ENCODE data around the gene KIAA0232.

Gene KIAA0232

GRCh38 chr4:6742507-6742906 is 40.0 kb upstream of the KIAA0232 start:
- H3K4me3 ChIP-seq (ENCODE audit: low read depth, low read length), result no peak overlapping the region
- DNase-seq (ENCODE audit: low read depth), result no peak
- TF ChIP-seq, protein P1, sequence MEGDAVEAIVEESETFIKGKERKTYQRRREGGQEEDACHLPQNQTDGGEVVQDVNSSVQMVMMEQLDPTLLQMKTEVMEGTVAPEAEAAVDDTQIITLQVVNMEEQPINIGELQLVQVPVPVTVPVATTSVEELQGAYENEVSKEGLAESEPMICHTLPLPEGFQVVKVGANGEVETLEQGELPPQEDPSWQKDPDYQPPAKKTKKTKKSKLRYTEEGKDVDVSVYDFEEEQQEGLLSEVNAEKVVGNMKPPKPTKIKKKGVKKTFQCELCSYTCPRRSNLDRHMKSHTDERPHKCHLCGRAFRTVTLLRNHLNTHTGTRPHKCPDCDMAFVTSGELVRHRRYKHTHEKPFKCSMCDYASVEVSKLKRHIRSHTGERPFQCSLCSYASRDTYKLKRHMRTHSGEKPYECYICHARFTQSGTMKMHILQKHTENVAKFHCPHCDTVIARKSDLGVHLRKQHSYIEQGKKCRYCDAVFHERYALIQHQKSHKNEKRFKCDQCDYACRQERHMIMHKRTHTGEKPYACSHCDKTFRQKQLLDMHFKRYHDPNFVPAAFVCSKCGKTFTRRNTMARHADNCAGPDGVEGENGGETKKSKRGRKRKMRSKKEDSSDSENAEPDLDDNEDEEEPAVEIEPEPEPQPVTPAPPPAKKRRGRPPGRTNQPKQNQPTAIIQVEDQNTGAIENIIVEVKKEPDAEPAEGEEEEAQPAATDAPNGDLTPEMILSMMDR (IDR thresholded peaks at IDR 0.05; ENCODE audit: insufficient read depth, low read depth, low read length, missing control alignments), result no peak

- H3K4me3 ChIP-seq (ENCODE audit: low read depth, low read length), result no peak overlapping the region
- no peak for DNase-seq (ENCODE audit: low read depth)
- TF ChIP-seq, protein P1 (IDR thresholded peaks at IDR 0.05; ENCODE audit: insufficient read depth, low read depth, low read length, missing control alignments), result no peak
Observed at GRCh38 chr4:6742989-6743388, 39.5 kb upstream of the KIAA0232 start.

DNA sequence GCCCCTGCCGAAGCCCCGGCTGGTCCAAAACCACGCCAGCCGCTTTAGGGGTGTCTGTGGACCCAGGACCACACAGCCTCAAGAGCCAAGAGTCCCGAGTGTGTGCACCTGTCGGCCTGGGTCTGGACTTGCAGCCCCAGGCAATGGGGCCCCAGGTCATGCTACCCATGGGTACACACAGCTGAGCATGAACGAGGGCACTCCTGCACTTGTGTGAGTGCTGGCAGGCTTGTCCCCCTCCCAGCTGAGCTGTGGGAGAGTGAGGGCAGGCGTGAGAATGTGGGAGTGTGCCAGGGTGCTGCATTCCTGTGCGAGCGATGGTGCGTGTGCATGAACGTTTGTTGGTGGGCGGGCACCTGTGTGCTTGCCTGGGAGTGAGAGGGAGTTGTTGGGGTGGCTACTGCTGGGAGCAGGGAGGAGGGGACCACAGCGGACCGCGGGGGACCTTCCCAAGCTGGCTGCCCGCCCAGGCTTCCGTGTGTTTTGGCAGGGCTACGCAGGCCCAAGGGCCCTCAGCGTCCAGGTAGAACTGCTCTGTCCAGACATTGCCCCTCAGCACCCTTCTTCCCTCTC is 35.7 kb upstream of the KIAA0232 start:
- no peak overlapping the region for H3K4me3 ChIP-seq (ENCODE audit: low read depth, low read length)
- DNase-seq (ENCODE audit: low read depth), result no peak
- TF ChIP-seq, protein P1 (IDR thresholded peaks at IDR 0.05; ENCODE audit: insufficient read depth, low read depth, low read length, missing control alignments), result no peak

GRCh38 chr4:6747294-6748051 is 35.1 kb upstream of the KIAA0232 start:
- H3K4me3 ChIP-seq (ENCODE audit: low read depth, low read length), result no peak overlapping the region
- TF ChIP-seq, protein P1 (IDR thresholded peaks at IDR 0.05; ENCODE audit: insufficient read depth, low read depth, low read length, missing control alignments), result no peak
- DNase-seq (ENCODE audit: low read depth), result no peak

- no peak overlapping the region for H3K4me3 ChIP-seq (ENCODE audit: low read depth, low read length)
- DNase-seq (ENCODE audit: low read depth), result no peak
- TF ChIP-seq, protein P1 (IDR thresholded peaks at IDR 0.05; ENCODE audit: insufficient read depth, low read depth, low read length, missing control alignments), result no peak
Observed at GRCh38 chr4:6748286-6748685, 34.2 kb upstream of the KIAA0232 start.

DNA sequence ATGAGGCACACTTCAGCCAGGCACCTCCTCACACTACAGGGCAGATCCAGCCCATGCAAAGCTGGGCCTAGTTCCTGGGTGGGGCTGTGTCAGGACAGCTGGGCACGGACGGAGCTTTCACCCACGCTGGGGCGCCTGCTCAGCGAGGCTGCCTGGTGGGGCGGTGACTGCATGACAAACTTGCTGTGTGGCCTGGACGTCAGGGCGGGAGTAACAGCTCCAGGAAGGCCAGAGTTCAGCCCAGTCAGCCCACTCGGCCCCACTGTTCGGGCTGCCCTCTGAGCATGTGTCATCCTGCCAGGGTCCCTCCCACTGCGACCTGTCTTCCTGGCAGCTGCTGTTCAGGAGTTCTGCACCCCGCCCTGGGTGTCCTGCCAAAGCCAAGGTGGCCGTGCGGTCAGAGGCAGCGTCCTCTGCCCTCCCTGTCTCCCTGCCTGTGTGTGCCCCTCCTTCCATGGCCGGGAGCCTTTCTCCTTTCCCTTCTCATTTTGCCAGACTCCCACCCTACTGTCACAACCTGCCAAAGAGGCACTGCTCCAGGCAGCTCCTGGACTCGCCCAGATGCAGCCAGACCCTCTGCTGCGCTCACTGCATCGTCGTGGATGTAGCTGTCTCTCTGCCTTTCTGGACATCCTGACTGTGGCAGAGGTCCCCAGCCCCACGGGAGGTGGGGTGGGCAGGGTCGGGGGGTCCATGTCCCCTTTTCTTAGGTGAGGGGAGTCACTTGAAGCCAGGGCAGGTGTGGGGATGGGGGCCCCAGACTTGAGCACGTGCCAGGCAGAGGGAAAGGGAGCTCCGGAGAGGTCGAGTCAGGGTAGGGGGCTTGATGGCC is 33.0 kb upstream of the KIAA0232 start:
- no peak overlapping the region for H3K4me3 ChIP-seq (ENCODE audit: low read depth, low read length)
- DNase-seq (ENCODE audit: low read depth), result no peak
- TF ChIP-seq, protein P1 (IDR thresholded peaks at IDR 0.05; ENCODE audit: insufficient read depth, low read depth, low read length, missing control alignments), result no peak
